Thyroid gland (tissue), 4 donors: Measurements from ENCODE around the gene CKMT2. TPM values are rescaled to one million over a fixed set of nuclear protein-coding genes. Genes with fewer than 3 reads are reported as not detected.

Experiments
- DNase-seq, 2 donors: peaks; one replicate each; pipeline ENCODE4 v3.0.0-alpha.2; 2019
- H3K27ac ChIP-seq, 3 donors: fragments of 200-600 bp; sonication (generic); 1 replicate in 2 of 3; 2 replicates in 1 of 3; pipeline ENCODE4 v1.5.1; 2016 to 2019; ENCODE audit warnings: mild to moderate bottlenecking in 1 of 3, moderate library complexity in 1 of 3
- H3K27me3 ChIP-seq: fragments of 200-600 bp; sonication (generic); one replicate; pipeline ENCODE4 v1.5.1; 2019
- H3K36me3 ChIP-seq, 2 donors: fragments of 200-600 bp; sonication (generic); one replicate each; pipeline ENCODE4 v1.5.1; 2016 to 2019
- H3K4me1 ChIP-seq, 2 donors: fragments of 200-600 bp; sonication (generic); one replicate each; pipeline ENCODE4 v1.5.1; 2017 to 2019
- H3K4me3 ChIP-seq, 3 donors: fragments of 200-600 bp; sonication (generic); replicated peaks in 1 of 3; 1 replicate in 2 of 3; 2 replicates in 1 of 3; pipeline ENCODE4 v1.5.1; 2016; ENCODE audit warnings: mild to moderate bottlenecking in 1 of 3
- H3K9me3 ChIP-seq: fragments of 200-600 bp; sonication (generic); one replicate; pipeline ENCODE4 v1.5.1; 2017
- POLR2A ChIP-seq, 2 donors: fragments of 450-650 bp; IDR thresholded peaks; one replicate each; pipeline ENCODE4 v1.6.1; 2017; ENCODE audit warnings: antibody characterized with exemption in 2 of 2, mild to moderate bottlenecking in 2 of 2, moderate library complexity in 1 of 2
- WGBS, 2 donors: methylation state at CpG; one replicate each; pipeline ENCODE4 v1.1.5; 2017; 5-methylcytosine and 5-hydroxymethylcytosine counted together
- intact Hi-C: fragments of 100-400 bp; cut with DNase I; formaldehyde crosslinking; loops from one replicate; pipeline ENCODE4 v1.15.1; 2023
- total RNA-seq, 4 donors: library from RNA; depleted of rRNA; stranded (reverse); fragments of >200 nt; gene quantifications; one replicate each; pipeline ENCODE4 v1.2.3, GENCODE V29; 2016
- TF ChIP-seq, protein P1 (sequence below), 6 experiments: fragments of 200-600 bp in 3 of 6; fragments of 450-650 bp in 3 of 6; sonication (generic) in 3 of 6; IDR thresholded peaks; one replicate each; pipeline ENCODE4 v1.5.1; 2016 to 2019; ENCODE audit warnings: antibody characterized with exemption in 6 of 6, mild to moderate bottlenecking in 2 of 6, inconsistent platforms in 1 of 6, moderate library complexity in 1 of 6

The CKMT2 gene
- total RNA-seq, 4 donors from 2014 or later: 1.7 to 24.4 (median 16.1) TPM

DNA sequence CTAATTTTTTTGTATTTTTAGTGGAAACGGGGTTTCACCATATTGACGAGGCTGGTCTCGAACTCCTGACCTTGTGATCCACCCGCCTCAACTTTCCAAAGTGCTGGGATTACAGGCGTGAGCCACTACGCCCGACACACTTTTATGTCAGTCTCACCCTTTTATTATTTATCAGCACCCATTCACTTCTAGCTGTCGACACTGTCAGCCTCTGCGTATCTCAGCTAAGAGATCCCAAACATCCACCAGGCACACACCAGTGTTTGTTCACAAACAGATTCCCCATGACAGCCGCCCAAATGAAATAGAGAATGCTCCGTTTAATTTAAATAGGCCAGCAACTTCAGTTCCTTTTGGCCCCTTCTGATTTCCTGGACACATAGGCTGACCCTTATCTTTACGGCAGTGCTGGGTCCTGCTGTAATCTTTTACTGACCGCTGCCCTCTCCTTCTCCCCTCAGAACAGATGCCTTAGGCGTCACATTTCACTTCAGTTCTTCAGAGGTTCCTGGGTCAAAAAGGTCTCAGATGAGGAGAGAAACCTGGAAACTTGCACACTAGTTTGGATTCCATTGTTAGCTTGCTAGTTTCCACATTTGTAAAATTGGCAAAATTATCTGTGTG lies 43.1 kb upstream of the CKMT2 start:
- DNase-seq: no peak
- intact Hi-C loops: loop anchor here (10.0 kb wide), 1 partner anchor 505 kb away; no protein-coding TSS in a partner anchor
- WGBS, 2 donors: 88 to 91% methylated on average over 14 of the region's 14 CpGs
- no peaks in the 10 kb centered on the region for H3K27me3 ChIP-seq
- H3K4me3 ChIP-seq: no peak overlapping the region
- no peak for TF ChIP-seq POLR2A (IDR thresholded peaks at IDR 0.05)
- TF ChIP-seq, protein P1, sequence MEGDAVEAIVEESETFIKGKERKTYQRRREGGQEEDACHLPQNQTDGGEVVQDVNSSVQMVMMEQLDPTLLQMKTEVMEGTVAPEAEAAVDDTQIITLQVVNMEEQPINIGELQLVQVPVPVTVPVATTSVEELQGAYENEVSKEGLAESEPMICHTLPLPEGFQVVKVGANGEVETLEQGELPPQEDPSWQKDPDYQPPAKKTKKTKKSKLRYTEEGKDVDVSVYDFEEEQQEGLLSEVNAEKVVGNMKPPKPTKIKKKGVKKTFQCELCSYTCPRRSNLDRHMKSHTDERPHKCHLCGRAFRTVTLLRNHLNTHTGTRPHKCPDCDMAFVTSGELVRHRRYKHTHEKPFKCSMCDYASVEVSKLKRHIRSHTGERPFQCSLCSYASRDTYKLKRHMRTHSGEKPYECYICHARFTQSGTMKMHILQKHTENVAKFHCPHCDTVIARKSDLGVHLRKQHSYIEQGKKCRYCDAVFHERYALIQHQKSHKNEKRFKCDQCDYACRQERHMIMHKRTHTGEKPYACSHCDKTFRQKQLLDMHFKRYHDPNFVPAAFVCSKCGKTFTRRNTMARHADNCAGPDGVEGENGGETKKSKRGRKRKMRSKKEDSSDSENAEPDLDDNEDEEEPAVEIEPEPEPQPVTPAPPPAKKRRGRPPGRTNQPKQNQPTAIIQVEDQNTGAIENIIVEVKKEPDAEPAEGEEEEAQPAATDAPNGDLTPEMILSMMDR (IDR thresholded peaks at IDR 0.05): no peak
- no peaks in the 10 kb centered on the region for H3K9me3 ChIP-seq
- no peaks in the 10 kb centered on the region for H3K36me3 ChIP-seq
- H3K27ac ChIP-seq: no peak overlapping the region
- peaks cover 3 to 4% of the 10 kb centered on the region in 2 donors for H3K4me1 ChIP-seq

DNA sequence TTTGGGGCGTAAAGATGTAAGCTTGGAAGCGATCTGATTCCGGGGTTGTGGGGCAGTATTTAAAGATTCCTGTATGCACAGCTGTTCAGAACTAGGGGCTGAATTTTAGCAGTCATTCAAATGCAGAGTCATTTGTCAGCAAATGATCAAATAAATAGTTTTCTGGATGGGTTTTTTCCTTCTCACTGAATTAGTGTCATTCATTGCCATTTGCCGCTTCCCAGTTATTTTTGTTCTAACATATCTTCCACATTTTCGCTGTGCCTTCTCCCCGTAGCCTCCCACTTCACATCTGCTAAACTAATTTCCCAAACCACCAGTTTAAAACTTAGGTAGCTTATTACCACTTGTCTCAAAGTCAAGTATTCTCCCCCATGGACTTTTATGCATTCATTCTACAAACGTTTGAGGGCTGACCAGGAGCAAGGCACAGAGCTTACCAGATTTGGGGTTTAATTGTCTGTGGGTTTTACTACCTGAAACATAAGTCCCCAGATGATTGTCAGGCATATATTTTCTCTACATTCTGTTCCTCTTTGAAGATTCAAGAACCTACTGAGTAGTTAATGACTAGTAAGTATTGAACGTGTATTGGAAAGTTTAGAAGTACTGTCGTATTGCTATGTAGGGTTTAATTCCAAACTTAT lies 41.3 kb upstream of the CKMT2 start:
- no peak for DNase-seq
- peaks cover 3 to 6% of the 10 kb centered on the region in 2 donors for H3K4me1 ChIP-seq
- no peaks in the 10 kb centered on the region for H3K36me3 ChIP-seq
- intact Hi-C loops: loop anchor here (10.0 kb wide), 1 partner anchor 507 kb away; no protein-coding TSS in a partner anchor
- H3K9me3 ChIP-seq: no peaks in the 10 kb centered on the region
- no peak overlapping the region for H3K4me3 ChIP-seq
- TF ChIP-seq POLR2A (IDR thresholded peaks at IDR 0.05): no peak
- TF ChIP-seq, protein P1 (IDR thresholded peaks at IDR 0.05): no peak
- no peak overlapping the region for H3K27ac ChIP-seq
- H3K27me3 ChIP-seq: no peaks in the 10 kb centered on the region
- 88 to 94% methylated on average over 9 of the region's 9 CpGs for WGBS, 2 donors

DNA sequence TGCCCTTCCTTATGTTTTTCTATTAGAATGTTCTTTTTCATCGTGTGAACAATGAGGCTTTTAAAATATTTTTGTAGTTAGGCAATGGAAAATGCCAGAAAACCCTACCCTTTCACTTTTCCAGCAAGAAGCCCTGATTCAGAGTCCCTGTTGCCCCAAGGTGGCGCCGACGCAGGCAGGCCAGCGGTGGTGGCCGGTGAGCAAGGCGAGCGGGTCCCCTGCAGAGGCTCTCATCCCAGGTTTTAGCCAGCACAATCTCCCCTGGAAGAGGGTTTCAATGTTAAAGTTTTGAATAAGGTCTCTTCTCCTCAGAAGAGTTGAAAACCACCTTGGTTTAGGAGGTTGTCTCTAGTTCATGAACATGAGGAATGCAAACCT lies 40.8 kb upstream of the CKMT2 start:
- H3K27ac ChIP-seq: no peak overlapping the region
- no peak for DNase-seq
- H3K27me3 ChIP-seq: no peaks in the 10 kb centered on the region
- TF ChIP-seq POLR2A (IDR thresholded peaks at IDR 0.05): no peak
- TF ChIP-seq, protein P1 (IDR thresholded peaks at IDR 0.05): no peak
- WGBS, 2 donors: 71 to 75% methylated on average over 8 of the region's 8 CpGs
- peaks cover 3 to 6% of the 10 kb centered on the region in 2 donors for H3K4me1 ChIP-seq
- H3K9me3 ChIP-seq: no peaks in the 10 kb centered on the region
- H3K36me3 ChIP-seq: no peaks in the 10 kb centered on the region
- intact Hi-C loops: loop anchor here (10.0 kb wide), 1 partner anchor 508 kb away; no protein-coding TSS in a partner anchor
- H3K4me3 ChIP-seq: no peak overlapping the region

DNA sequence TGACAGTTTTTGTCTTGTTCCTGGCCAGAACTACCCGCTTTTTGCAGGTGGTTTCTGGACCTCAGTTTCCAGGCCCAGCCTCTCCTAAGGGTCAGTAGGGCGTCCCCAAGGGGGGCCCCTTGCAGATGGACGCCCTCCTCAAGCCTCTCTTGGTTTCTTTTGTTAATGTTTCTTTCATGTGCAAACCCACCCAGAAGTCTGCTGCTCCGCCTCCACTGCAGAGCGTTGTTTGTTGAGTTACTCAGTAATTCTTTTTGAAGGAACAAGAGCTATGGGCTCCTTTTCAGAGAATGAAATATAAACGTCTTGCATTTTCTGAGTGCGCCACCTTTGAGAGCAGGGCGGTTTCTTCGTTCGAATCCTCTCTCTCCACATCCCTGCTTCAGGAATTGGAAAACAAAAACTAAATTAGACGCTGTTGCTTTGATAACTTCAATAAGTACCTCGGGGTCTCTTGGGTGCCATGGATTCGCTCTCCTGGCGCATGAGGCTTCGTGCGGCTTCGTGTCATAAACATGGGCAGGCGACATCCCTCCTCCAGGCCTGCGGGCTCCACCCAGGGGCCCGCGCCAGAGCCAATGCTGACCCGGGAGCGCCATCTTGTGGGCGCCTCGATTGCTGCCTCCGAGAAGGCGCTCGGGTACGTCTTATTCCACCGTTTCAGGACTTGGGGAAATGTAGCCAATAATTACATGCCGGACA lies 38.3 kb upstream of the CKMT2 start:
- DNase-seq: peak; percentile 76 to 85
- H3K4me3 ChIP-seq: no peak overlapping the region
- intact Hi-C loops: loop anchor here (10.0 kb wide), 1 partner anchor 510 kb away; no protein-coding TSS in a partner anchor

More for the DNA sequence above, 38.3 kb upstream of the CKMT2 start:
- peaks cover 0 to 6% of the 10 kb centered on the region in 2 donors for H3K4me1 ChIP-seq
- TF ChIP-seq POLR2A (IDR thresholded peaks at IDR 0.05): no peak
- TF ChIP-seq, protein P1 (IDR thresholded peaks at IDR 0.05): peak; percentile 73 to 95 (median 80)
- no peaks in the 10 kb centered on the region for H3K36me3 ChIP-seq
- H3K9me3 ChIP-seq: no peaks in the 10 kb centered on the region
- H3K27me3 ChIP-seq: no peaks in the 10 kb centered on the region
- no peak overlapping the region for H3K27ac ChIP-seq
- 26 to 33% methylated on average over 26 to 31 of the region's 31 CpGs for WGBS, 2 donors
